ENCODE data around the gene VPS35. TPM values are rescaled to one million over a fixed set of nuclear protein-coding genes. Genes with fewer than 3 reads are reported as not detected.

The VPS35 gene
- total RNA-seq, 1 donor, result 193 TPM

GRCh38 chr16:46714797-46715591, 26.0 kb upstream of the VPS35 start:
- TF ChIP-seq, protein P1, sequence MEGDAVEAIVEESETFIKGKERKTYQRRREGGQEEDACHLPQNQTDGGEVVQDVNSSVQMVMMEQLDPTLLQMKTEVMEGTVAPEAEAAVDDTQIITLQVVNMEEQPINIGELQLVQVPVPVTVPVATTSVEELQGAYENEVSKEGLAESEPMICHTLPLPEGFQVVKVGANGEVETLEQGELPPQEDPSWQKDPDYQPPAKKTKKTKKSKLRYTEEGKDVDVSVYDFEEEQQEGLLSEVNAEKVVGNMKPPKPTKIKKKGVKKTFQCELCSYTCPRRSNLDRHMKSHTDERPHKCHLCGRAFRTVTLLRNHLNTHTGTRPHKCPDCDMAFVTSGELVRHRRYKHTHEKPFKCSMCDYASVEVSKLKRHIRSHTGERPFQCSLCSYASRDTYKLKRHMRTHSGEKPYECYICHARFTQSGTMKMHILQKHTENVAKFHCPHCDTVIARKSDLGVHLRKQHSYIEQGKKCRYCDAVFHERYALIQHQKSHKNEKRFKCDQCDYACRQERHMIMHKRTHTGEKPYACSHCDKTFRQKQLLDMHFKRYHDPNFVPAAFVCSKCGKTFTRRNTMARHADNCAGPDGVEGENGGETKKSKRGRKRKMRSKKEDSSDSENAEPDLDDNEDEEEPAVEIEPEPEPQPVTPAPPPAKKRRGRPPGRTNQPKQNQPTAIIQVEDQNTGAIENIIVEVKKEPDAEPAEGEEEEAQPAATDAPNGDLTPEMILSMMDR (IDR thresholded peaks at IDR 0.05; ENCODE audit: insufficient read depth, low read depth, low read length), result no peak
- no peak for DNase-seq (ENCODE audit: low read depth)
- H3K4me3 ChIP-seq (ENCODE audit: low read depth, low read length), result no peak overlapping the region

GRCh38 chr16:46713634-46714033, 24.7 kb upstream of the VPS35 start:
- DNase-seq (ENCODE audit: low read depth), result no peak
- TF ChIP-seq, protein P1 (IDR thresholded peaks at IDR 0.05; ENCODE audit: insufficient read depth, low read depth, low read length), result no peak
- no peak overlapping the region for H3K4me3 ChIP-seq (ENCODE audit: low read depth, low read length)

- no peak for DNase-seq (ENCODE audit: low read depth)
- TF ChIP-seq, protein P1 (IDR thresholded peaks at IDR 0.05; ENCODE audit: insufficient read depth, low read depth, low read length), result no peak
- H3K4me3 ChIP-seq (ENCODE audit: low read depth, low read length), result no peak overlapping the region
Measured at GRCh38 chr16:46712911-46713310, 23.9 kb upstream of the VPS35 start.

DNA sequence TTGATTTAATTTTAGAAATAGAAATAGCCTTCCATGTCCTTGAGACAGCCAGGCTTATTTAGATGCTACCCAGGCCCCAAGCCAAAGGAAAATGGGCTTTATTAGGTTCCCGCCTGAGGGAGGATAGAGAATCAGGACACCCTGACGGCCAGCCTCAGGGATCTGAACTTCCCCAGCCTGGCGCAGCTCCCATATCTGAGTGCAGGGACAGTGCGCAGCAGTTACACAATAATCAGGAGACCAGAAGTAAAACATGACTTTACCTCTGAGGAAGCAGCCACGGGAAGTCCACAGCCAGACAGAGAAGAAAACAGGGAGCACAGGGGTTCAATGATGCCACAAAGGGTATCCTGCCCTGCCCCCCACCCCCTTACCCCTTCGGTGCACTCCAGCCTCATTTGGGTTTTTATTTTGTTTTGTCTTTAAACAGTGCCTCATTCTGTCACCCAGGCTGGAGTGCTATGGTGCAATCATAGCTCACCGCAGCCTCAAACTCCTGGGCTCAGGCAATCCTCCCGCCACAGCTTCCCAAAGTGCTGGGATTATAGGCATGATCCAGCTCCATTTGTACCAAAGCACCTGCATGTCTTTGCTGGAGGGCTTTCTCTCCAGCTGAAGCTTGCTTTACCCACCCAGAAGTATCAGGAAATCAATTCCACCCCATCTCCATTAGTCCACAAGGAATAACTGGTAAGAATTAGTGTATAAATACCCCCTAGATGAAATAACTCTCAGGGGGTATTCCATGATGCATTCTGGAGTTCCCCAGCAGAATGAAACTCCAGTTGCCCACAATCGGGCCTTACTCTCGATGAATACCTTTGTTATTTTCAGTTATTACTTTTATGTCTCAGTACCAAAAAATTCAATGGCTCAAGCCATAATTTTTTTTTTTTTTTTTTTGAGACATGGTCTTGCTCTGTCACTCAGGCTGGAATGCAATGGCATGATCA, 22.4 kb upstream of the VPS35 start:
- H3K4me3 ChIP-seq (ENCODE audit: low read depth, low read length), result no peak overlapping the region
- TF ChIP-seq, protein P1 (IDR thresholded peaks at IDR 0.05; ENCODE audit: insufficient read depth, low read depth, low read length), result no peak
- DNase-seq (ENCODE audit: low read depth), result no peak

DNA sequence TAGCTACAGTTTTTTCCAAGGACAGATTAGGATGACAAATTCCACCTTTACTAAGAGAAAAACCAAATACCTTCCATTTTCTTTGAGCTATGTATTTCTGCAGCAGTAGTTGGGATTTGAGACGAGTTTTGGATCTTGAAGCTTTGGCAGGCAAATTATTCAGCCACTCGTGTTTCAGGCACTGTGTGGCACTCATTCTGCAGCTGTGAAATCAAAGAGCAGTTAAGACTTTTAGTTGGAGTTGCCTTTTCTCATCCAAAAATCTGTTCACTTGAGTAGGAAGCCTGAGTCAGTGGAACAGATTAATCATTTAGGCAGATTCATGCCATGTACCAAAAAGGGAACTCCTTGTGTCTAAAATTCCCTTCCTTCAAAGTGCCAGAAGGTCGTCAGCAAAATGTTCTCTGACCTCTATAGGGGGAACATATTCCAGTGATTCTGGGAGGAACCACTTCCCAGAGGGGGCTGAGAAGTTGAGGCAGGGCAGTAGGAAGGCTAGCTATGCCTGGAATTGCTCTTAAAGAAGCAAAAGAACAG, 20.6 kb upstream of the VPS35 start:
- no peak for DNase-seq (ENCODE audit: low read depth)
- TF ChIP-seq, protein P1 (IDR thresholded peaks at IDR 0.05; ENCODE audit: insufficient read depth, low read depth, low read length), result no peak
- H3K4me3 ChIP-seq (ENCODE audit: low read depth, low read length), result no peak overlapping the region

DNA sequence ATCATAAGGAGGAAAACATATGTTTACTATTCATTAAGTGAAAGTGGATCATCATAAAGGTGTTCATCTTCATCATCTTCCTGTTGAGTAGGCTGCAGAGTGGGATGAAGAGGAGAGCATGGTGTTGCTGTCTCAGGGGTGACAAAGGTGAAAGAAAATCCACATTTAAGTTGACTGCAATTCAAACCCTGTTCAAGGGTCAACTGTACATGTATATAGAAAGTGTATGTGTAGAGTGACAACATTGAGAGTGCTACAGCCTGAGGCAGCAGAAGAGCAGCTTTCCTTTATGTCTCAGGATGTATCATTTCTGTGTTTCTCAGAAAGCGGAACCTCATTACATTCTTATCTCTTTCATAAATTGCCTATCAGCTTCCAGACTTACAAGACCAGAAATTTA, 17.7 kb upstream of the VPS35 start:
- no peak for DNase-seq (ENCODE audit: low read depth)
- no peak overlapping the region for H3K4me3 ChIP-seq (ENCODE audit: low read depth, low read length)
- TF ChIP-seq, protein P1 (IDR thresholded peaks at IDR 0.05; ENCODE audit: insufficient read depth, low read depth, low read length), result no peak
